Muscle layer of colon (tissue), 2 donors: ENCODE data around the gene TP53I11.

Source experiments
- H3K27ac ChIP-seq: one replicate; pipeline ENCODE4 v1.7.0; 2013; ENCODE audit warnings: low read depth, mild to moderate bottlenecking, low read length, moderate library complexity
- H3K27me3 ChIP-seq, 2 donors: one replicate each; pipeline ENCODE4 v1.7.0; 2013; ENCODE audit warnings: low read length in 2 of 2, mild to moderate bottlenecking in 2 of 2; ENCODE audit not compliant: insufficient read depth in 2 of 2, control insufficient read depth in 1 of 2
- H3K36me3 ChIP-seq: one replicate; pipeline ENCODE4 v1.7.0; 2013; ENCODE audit warnings: mild to moderate bottlenecking, low read length; ENCODE audit not compliant: insufficient read depth
- H3K4me1 ChIP-seq: one replicate; pipeline ENCODE4 v1.7.0; 2013; ENCODE audit warnings: mild to moderate bottlenecking, low read length; ENCODE audit not compliant: insufficient read depth
- H3K4me3 ChIP-seq, 2 donors: one replicate each; pipeline ENCODE4 v1.7.0; 2013; ENCODE audit warnings: low read length in 2 of 2, low read depth in 1 of 2, mild to moderate bottlenecking in 1 of 2, moderate library complexity in 1 of 2
- H3K9ac ChIP-seq: one replicate; pipeline ENCODE4 v1.7.0; 2013; ENCODE audit warnings: low read length
- H3K9me3 ChIP-seq: one replicate; pipeline ENCODE4 v1.7.0; 2013; ENCODE audit warnings: mild to moderate bottlenecking, low read length
- donor health status: abdominal sarcoma.
- donor health status: Adenocarcinoma of cecum.

Gene TP53I11

GRCh38 chr11:44950625-44951476, at the start of gene TP53I11:
TSS of gene TP53I11 (minus strand) at chr11:44950883. CDS start at chr11:44938335, 12,548 bp downstream.
- peak within 1 kb of the TSS; percentile 62 to 68 for H3K4me3 ChIP-seq
- H3K36me3 ChIP-seq, result no peaks in the 10 kb centered on the region
- H3K4me1 ChIP-seq, result peaks cover 8% of the 10 kb centered on the region
- H3K27ac ChIP-seq, result peak within 1 kb of the TSS; percentile 63
- no peaks in the 10 kb centered on the region for H3K27me3 ChIP-seq
- H3K9ac ChIP-seq, result peak within 1 kb of the TSS; percentile 44
- no peaks in the 10 kb centered on the region for H3K9me3 ChIP-seq

- Histone ChIP-seq H3K9ac (no peak overlapping the region), H3K4me3 (no peak overlapping the region), H3K27ac (no peak overlapping the region), H3K9me3 (no peaks in the 10 kb centered on the region), H3K36me3 (no peaks in the 10 kb centered on the region), H3K4me1 (no peaks in the 10 kb centered on the region), H3K27me3 (no peaks in the 10 kb centered on the region)
These were observed 48.4 kb upstream of the TP53I11 start for GRCh38 chr11:44999068-44999467.

DNA sequence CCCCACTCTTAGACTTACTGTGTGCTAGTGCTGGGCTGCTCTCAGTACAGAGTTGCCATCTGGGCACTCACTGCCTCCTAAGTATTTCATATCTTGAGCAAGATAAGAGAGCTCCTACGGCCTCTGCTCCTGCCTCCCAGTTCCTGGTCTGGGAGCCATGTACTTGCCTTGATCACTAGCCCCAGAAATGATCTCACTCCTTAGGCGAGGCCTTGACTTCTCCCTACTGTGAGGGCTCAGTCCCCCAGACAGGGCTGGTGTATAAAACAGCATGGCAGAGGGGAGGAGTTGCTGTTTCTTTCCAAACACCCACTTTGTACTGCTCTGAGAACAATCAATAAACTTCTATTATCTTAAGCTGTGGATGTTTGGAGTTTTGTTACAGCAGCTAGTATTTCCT, 47.4 kb upstream of the TP53I11 start:
- no peaks in the 10 kb centered on the region for H3K9me3 ChIP-seq
- no peak overlapping the region for H3K9ac ChIP-seq
- H3K4me3 ChIP-seq, result no peak overlapping the region
- H3K36me3 ChIP-seq, result no peaks in the 10 kb centered on the region
- H3K27ac ChIP-seq, result no peak overlapping the region
- H3K27me3 ChIP-seq, result no peaks in the 10 kb centered on the region
- no peaks in the 10 kb centered on the region for H3K4me1 ChIP-seq

DNA sequence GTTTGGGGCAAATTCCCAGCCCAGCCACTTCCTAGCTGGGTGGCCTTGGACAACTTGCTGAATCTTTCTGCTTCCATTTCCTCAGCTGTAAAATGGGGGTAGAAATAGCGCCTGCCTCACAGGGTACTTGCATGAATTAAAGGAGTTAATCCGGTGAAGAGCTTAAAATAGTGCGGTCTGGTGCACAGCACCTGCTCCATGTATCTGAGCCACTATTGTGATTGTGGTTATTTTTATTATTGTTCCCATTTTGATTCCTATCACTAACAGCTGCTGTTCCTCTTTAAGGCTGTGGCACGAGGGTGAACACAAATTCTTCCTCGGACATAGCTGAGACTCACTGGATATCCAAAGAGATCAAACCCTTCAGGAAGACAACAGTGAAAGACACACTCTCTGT, 46.9 kb upstream of the TP53I11 start:
- H3K36me3 ChIP-seq, result no peaks in the 10 kb centered on the region
- no peaks in the 10 kb centered on the region for H3K9me3 ChIP-seq
- no peak overlapping the region for H3K9ac ChIP-seq
- H3K4me1 ChIP-seq, result peaks cover under 1% of the 10 kb centered on the region
- no peak overlapping the region for H3K4me3 ChIP-seq
- H3K27me3 ChIP-seq, result no peaks in the 10 kb centered on the region
- H3K27ac ChIP-seq, result no peak overlapping the region

DNA sequence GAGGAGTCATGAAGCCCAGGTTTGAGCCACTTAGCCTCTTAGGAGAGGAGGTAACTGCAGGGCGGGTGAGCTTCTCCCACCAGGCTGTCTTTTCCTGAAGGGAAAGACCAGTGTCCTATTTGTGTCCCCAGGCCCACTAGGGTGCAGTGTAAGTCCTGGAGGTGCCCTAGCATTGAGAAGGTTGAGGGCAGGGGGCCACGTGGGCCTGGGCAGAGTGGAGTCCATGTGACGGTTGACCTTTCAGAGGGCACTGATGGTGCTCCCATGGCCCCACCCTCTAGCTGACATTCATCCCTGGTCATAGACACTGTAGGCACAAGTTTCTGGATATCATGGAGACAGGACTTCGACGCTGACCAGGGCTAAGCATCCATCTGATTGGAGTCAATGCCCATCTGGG, 44.1 kb upstream of the TP53I11 start:
- Histone ChIP-seq H3K27ac (no peak overlapping the region), H3K36me3 (no peaks in the 10 kb centered on the region), H3K9me3 (no peaks in the 10 kb centered on the region), H3K4me1 (peaks cover 21% of the 10 kb centered on the region), H3K9ac (no peak overlapping the region), H3K27me3 (no peaks in the 10 kb centered on the region), H3K4me3 (no peak overlapping the region)

- H3K9ac ChIP-seq, result no peak overlapping the region
- H3K9me3 ChIP-seq, result no peaks in the 10 kb centered on the region
- H3K36me3 ChIP-seq, result no peaks in the 10 kb centered on the region
- H3K4me3 ChIP-seq, result no peak overlapping the region
- H3K27ac ChIP-seq, result no peak overlapping the region
- peaks cover 27% of the 10 kb centered on the region for H3K4me1 ChIP-seq
- H3K27me3 ChIP-seq, result no peaks in the 10 kb centered on the region
These were observed 43.5 kb upstream of the TP53I11 start for GRCh38 chr11:44993971-44994704.

GRCh38 chr11:44992774-44993173, 42.1 kb upstream of the TP53I11 start:
- H3K4me1 ChIP-seq, result peaks cover 29% of the 10 kb centered on the region
- no peaks in the 10 kb centered on the region for H3K36me3 ChIP-seq
- no peaks in the 10 kb centered on the region for H3K27me3 ChIP-seq
- H3K27ac ChIP-seq, result no peak overlapping the region
- no peaks in the 10 kb centered on the region for H3K9me3 ChIP-seq
- H3K4me3 ChIP-seq, result no peak overlapping the region
- H3K9ac ChIP-seq, result no peak overlapping the region

DNA sequence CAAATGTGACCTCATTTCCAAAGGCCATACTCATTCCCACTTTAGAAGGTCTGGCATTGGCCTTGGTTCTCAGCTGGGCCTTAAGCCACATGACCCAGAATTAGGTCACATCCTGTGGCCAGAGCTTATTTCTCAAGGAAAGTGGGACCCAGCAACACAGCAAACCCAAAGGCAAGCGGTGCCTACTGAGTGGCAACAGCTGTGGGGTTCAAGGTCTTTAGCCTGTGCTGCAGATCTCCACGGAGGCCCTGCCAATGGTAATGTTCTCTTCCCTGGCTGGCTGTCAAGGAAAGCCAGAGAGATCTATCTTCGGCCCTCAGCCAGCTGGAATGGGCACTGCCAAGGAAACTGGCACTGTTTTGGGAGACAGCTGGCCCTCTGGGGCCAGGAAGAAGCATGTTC, 41.5 kb upstream of the TP53I11 start:
- H3K27ac ChIP-seq, result no peak overlapping the region
- no peaks in the 10 kb centered on the region for H3K9me3 ChIP-seq
- H3K4me3 ChIP-seq, result no peak overlapping the region
- H3K36me3 ChIP-seq, result no peaks in the 10 kb centered on the region
- no peak overlapping the region for H3K9ac ChIP-seq
- no peaks in the 10 kb centered on the region for H3K27me3 ChIP-seq
- H3K4me1 ChIP-seq, result peaks cover 29% of the 10 kb centered on the region

- Histone ChIP-seq H3K4me1 (peaks cover 29% of the 10 kb centered on the region), H3K27me3 (no peaks in the 10 kb centered on the region), H3K9me3 (no peaks in the 10 kb centered on the region), H3K36me3 (no peaks in the 10 kb centered on the region), H3K27ac (no peak overlapping the region), H3K4me3 (no peak overlapping the region), H3K9ac (no peak overlapping the region)
These were observed 40.0 kb upstream of the TP53I11 start for GRCh38 chr11:44990665-44991064.

DNA sequence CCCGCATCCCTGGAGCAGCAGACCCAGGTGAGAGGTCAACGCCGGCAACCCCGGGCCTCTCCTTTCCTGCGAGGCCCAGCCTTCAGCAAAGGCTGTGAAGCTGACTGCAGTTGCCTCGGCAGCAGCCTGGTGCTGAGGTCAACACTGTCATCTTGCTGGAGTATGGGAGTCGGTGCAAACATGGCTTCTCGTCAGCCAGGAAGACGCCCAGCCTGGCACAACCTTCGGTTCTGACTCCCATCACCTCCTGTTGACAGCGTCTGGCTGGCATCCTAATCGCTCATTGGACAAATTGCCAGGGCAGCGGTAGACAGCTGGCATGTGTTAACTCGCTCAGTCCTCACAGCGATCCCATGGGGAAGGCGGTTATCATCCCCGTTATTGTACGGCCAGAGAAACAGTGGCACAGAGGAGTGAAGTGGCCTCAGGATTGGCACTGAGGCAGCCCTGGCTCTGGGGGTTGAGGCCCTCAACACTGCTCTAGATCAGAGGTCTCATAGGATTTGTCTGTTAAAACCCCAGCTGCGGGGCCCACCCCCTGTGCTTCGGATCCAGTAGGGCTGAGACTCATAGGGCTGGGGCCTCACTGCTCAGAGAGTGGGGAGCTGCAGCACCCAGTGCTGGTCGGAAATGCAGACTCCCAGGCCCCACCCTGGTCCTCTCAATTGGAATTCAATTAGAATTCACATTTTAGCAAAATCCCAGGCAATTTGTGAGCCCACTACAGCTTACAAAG, 39.3 kb upstream of the TP53I11 start:
- H3K9me3 ChIP-seq, result no peaks in the 10 kb centered on the region
- H3K36me3 ChIP-seq, result no peaks in the 10 kb centered on the region
- no peak overlapping the region for H3K9ac ChIP-seq
- H3K27ac ChIP-seq, result peak overlapping the region; percentile 7
- peaks cover 29% of the 10 kb centered on the region for H3K4me1 ChIP-seq
- no peak overlapping the region for H3K4me3 ChIP-seq
- H3K27me3 ChIP-seq, result no peaks in the 10 kb centered on the region

- H3K4me3 ChIP-seq, result no peak overlapping the region
- H3K36me3 ChIP-seq, result no peaks in the 10 kb centered on the region
- H3K27me3 ChIP-seq, result no peaks in the 10 kb centered on the region
- no peaks in the 10 kb centered on the region for H3K9me3 ChIP-seq
- peaks cover 29% of the 10 kb centered on the region for H3K4me1 ChIP-seq
- H3K9ac ChIP-seq, result no peak overlapping the region
- H3K27ac ChIP-seq, result no peak overlapping the region
These were observed 38.4 kb upstream of the TP53I11 start for GRCh38 chr11:44988981-44989635.
